GM12878 (cell line): Measurements from ENCODE around the gene SLC38A1.

Experiments
- CBX5 ChIP-seq: sonication (generic); IDR thresholded peaks from 2 replicates; pipeline ENCODE4 v1.6.1; 2016; ENCODE audit warnings: low read depth, moderate library complexity, mild to moderate bottlenecking, inconsistent platforms
- ETV6 ChIP-seq, 2 experiments: fragments of 450-650 bp in 1 of 2; IDR thresholded peaks in 1 of 2; conservative IDR thresholded peaks in 1 of 2; 2 replicates each; pipeline ENCODE4 v1.6.1; 2014; ENCODE audit warnings: antibody characterized with exemption in 1 of 2, borderline replicate concordance in 1 of 2, low read depth in 1 of 2, mild to moderate bottlenecking in 1 of 2, moderate library complexity in 1 of 2
- JUNB ChIP-seq: IDR thresholded peaks from 2 replicates; pipeline ENCODE4 v1.6.1; 2016; ENCODE audit warnings: antibody characterized with exemption, mild to moderate bottlenecking
- MTA3 ChIP-seq: IDR thresholded peaks from 2 replicates; pipeline ENCODE4 v1.6.1; 2012; ENCODE audit warnings: low read length, inconsistent platforms, borderline replicate concordance
- POLR2A ChIP-seq: IDR thresholded peaks from 2 replicates; pipeline ENCODE4 v1.6.1; 2011; ENCODE audit warnings: low read depth, mild to moderate bottlenecking, low read length
- RAD21 ChIP-seq: IDR thresholded peaks from 2 replicates; pipeline ENCODE4 v1.6.1; 2011; ENCODE audit warnings: mild to moderate bottlenecking, low read depth, low read length, moderate library complexity; ENCODE audit not compliant: insufficient read depth
- STAT3 ChIP-seq: IDR thresholded peaks from 2 replicates; pipeline ENCODE4 v1.6.1; 2011; ENCODE audit warnings: low read depth, low read length, improper control_type of control experiment
- ZNF217 ChIP-seq: fragments of 450-650 bp; IDR thresholded peaks from 2 replicates; pipeline ENCODE4 v1.6.1; 2017; ENCODE audit warnings: antibody characterized with exemption, mild to moderate bottlenecking
- ZNF274 ChIP-seq: IDR thresholded peaks from one replicate; pipeline ENCODE4 v1.8.0; 2011; ENCODE audit not compliant: insufficient read length, insufficient read depth
- TF ChIP-seq, protein P1 (sequence below): IDR thresholded peaks from 2 replicates; pipeline ENCODE4 v1.6.1; 2012; ENCODE audit warnings: low read length, inconsistent platforms
- TF ChIP-seq, protein P2 (sequence below): IDR thresholded peaks from 2 replicates; pipeline ENCODE4 v1.6.1; 2011; ENCODE audit warnings: low read depth, low read length, improper control_type of control experiment, borderline replicate concordance
- TF ChIP-seq, protein P3 (sequence below): IDR thresholded peaks from 2 replicates; pipeline ENCODE4 v1.6.1; 2012; ENCODE audit warnings: low read depth, low read length, improper control_type of control experiment
- TF ChIP-seq, protein P4 (sequence below), 3 experiments: IDR thresholded peaks in 2 of 3; conservative IDR thresholded peaks in 1 of 3; 2 replicates each; pipeline ENCODE4 v1.5.1; 2011; ENCODE audit warnings: low read depth in 3 of 3, low read length in 3 of 3, mild to moderate bottlenecking in 3 of 3, control low read depth in 2 of 3, moderate library complexity in 2 of 3, inconsistent platforms in 1 of 3, mixed read lengths in 1 of 3; ENCODE audit not compliant: control insufficient read depth in 2 of 3, insufficient read depth in 1 of 3; ENCODE audit errors: extremely low read depth in 1 of 3
- TF ChIP-seq, protein P5 (sequence below): fragments of 450-650 bp; IDR thresholded peaks from 2 replicates; pipeline ENCODE4 v1.6.1; 2018; ENCODE audit warnings: mild to moderate bottlenecking, low read depth, moderate library complexity; ENCODE audit not compliant: partially characterized antibody

DNA sequence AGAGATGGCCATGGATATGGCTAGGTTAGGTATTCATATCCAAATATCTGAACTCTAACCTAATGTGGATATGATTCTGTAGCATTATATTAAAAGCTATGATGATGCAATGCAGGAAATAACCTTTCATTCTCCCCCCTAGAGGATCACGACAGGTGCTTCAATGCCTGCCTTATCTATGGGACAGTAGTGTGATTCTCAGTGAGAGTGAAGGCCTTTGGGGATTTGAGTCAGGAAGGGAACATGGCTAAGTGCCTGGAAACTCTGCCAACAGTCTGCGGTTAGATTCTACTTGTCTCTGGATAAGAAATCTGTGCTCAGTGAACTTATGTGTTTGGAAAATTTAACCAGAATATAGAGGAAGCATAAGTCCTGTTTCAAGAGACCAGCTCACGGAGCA is 81.8 kb downstream of the SLC38A1 start:
- TF ChIP-seq, protein P1, sequence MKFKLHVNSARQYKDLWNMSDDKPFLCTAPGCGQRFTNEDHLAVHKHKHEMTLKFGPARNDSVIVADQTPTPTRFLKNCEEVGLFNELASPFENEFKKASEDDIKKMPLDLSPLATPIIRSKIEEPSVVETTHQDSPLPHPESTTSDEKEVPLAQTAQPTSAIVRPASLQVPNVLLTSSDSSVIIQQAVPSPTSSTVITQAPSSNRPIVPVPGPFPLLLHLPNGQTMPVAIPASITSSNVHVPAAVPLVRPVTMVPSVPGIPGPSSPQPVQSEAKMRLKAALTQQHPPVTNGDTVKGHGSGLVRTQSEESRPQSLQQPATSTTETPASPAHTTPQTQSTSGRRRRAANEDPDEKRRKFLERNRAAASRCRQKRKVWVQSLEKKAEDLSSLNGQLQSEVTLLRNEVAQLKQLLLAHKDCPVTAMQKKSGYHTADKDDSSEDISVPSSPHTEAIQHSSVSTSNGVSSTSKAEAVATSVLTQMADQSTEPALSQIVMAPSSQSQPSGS: no peak
- TF ChIP-seq, protein P2, sequence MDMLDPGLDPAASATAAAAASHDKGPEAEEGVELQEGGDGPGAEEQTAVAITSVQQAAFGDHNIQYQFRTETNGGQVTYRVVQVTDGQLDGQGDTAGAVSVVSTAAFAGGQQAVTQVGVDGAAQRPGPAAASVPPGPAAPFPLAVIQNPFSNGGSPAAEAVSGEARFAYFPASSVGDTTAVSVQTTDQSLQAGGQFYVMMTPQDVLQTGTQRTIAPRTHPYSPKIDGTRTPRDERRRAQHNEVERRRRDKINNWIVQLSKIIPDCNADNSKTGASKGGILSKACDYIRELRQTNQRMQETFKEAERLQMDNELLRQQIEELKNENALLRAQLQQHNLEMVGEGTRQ: no peak
- TF ChIP-seq JUNB (no peak), MTA3 (0 out of 2 replicates have a peak, but pooled peaks have one; percentile 36), ZNF274 (no peak), CBX5 (no peak), ZNF217 (no peak), POLR2A (0 out of 2 replicates have a peak, but pooled peaks have one; percentile 38), RAD21 (no peak), ETV6 (conservative IDR thresholded peaks at IDR 0.05 in 1 of 2, IDR thresholded peaks at IDR 0.05 in 1 of 2; ENCODE audit: borderline replicate concordance in 1 of 2, low read depth in 1 of 2) (no peak), STAT3 (no peak)
- TF ChIP-seq, protein P3, sequence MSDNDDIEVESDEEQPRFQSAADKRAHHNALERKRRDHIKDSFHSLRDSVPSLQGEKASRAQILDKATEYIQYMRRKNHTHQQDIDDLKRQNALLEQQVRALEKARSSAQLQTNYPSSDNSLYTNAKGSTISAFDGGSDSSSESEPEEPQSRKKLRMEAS: no peak
- TF ChIP-seq, protein P4, sequence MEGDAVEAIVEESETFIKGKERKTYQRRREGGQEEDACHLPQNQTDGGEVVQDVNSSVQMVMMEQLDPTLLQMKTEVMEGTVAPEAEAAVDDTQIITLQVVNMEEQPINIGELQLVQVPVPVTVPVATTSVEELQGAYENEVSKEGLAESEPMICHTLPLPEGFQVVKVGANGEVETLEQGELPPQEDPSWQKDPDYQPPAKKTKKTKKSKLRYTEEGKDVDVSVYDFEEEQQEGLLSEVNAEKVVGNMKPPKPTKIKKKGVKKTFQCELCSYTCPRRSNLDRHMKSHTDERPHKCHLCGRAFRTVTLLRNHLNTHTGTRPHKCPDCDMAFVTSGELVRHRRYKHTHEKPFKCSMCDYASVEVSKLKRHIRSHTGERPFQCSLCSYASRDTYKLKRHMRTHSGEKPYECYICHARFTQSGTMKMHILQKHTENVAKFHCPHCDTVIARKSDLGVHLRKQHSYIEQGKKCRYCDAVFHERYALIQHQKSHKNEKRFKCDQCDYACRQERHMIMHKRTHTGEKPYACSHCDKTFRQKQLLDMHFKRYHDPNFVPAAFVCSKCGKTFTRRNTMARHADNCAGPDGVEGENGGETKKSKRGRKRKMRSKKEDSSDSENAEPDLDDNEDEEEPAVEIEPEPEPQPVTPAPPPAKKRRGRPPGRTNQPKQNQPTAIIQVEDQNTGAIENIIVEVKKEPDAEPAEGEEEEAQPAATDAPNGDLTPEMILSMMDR (IDR thresholded peaks at IDR 0.05 in 2 of 3, conservative IDR thresholded peaks at IDR 0.05 in 1 of 3; ENCODE audit: control insufficient read depth in 2 of 3, extremely low read depth in 1 of 3, insufficient read depth in 1 of 3, low read depth in 3 of 3, low read length in 3 of 3): no peak
- TF ChIP-seq, protein P5, sequence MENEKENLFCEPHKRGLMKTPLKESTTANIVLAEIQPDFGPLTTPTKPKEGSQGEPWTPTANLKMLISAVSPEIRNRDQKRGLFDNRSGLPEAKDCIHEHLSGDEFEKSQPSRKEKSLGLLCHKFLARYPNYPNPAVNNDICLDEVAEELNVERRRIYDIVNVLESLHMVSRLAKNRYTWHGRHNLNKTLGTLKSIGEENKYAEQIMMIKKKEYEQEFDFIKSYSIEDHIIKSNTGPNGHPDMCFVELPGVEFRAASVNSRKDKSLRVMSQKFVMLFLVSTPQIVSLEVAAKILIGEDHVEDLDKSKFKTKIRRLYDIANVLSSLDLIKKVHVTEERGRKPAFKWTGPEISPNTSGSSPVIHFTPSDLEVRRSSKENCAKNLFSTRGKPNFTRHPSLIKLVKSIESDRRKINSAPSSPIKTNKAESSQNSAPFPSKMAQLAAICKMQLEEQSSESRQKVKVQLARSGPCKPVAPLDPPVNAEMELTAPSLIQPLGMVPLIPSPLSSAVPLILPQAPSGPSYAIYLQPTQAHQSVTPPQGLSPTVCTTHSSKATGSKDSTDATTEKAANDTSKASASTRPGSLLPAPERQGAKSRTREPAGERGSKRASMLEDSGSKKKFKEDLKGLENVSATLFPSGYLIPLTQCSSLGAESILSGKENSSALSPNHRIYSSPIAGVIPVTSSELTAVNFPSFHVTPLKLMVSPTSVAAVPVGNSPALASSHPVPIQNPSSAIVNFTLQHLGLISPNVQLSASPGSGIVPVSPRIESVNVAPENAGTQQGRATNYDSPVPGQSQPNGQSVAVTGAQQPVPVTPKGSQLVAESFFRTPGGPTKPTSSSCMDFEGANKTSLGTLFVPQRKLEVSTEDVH: no peak
